ENCODE data around the gene OR8A1. TPM values are rescaled to one million over a fixed set of nuclear protein-coding genes. Genes with fewer than 3 reads are reported as not detected.

The OR8A1 gene
- total RNA-seq, 4 donors from 2014 or later = not detected

GRCh38 chr11:124551189-124551588, 18.6 kb upstream of the OR8A1 start:
- Histone ChIP-seq H3K36me3 (no peaks in the 10 kb centered on the region), H3K27ac (no peak overlapping the region), H3K4me1 (no peaks in the 10 kb centered on the region), H3K9me3 (peaks cover 0 to 6% (median 0%) of the 10 kb centered on the region in 3 donors), H3K4me3 (no peak overlapping the region), H3K27me3 (no peaks in the 10 kb centered on the region)
- TF ChIP-seq POLR2AphosphoS5 (IDR thresholded peaks at IDR 0.05) (no peak), EP300 (IDR thresholded peaks at IDR 0.05) (no peak), POLR2A (IDR thresholded peaks at IDR 0.05) (no peak), CTCF (IDR thresholded peaks at IDR 0.05) (no peak)
- no peak for ATAC-seq
- WGBS, 2 donors (ENCODE audit: low coverage in 1 of 2) = 75% methylated on average over 6 of the region's 6 CpGs

GRCh38 chr11:124551987-124552386, 17.8 kb upstream of the OR8A1 start:
- Histone ChIP-seq H3K27me3 (no peaks in the 10 kb centered on the region), H3K27ac (no peak overlapping the region), H3K9me3 (peaks cover 0 to 6% (median 0%) of the 10 kb centered on the region in 3 donors), H3K4me1 (no peaks in the 10 kb centered on the region), H3K36me3 (no peaks in the 10 kb centered on the region), H3K4me3 (no peak overlapping the region)
- WGBS, 2 donors (ENCODE audit: low coverage in 1 of 2) = 65 to 87% methylated on average over 4 of the region's 4 CpGs
- TF ChIP-seq EP300 (IDR thresholded peaks at IDR 0.05) (no peak), CTCF (IDR thresholded peaks at IDR 0.05) (no peak), POLR2AphosphoS5 (IDR thresholded peaks at IDR 0.05) (no peak), POLR2A (IDR thresholded peaks at IDR 0.05) (no peak)
- ATAC-seq = no peak

- WGBS, 2 donors (ENCODE audit: low coverage in 1 of 2) = 37 to 64% methylated on average over 2 of the region's 2 CpGs
- Histone ChIP-seq H3K27ac (no peak overlapping the region), H3K4me3 (no peak overlapping the region), H3K36me3 (no peaks in the 10 kb centered on the region), H3K4me1 (no peaks in the 10 kb centered on the region), H3K9me3 (peaks cover 0 to 6% (median 0%) of the 10 kb centered on the region in 3 donors), H3K27me3 (no peaks in the 10 kb centered on the region)
- no peak for ATAC-seq
- no peak for TF ChIP-seq POLR2AphosphoS5 (IDR thresholded peaks at IDR 0.05)
- TF ChIP-seq POLR2A (IDR thresholded peaks at IDR 0.05) = no peak
- no peak for TF ChIP-seq EP300 (IDR thresholded peaks at IDR 0.05)
- no peak for TF ChIP-seq CTCF (IDR thresholded peaks at IDR 0.05)
Observed at GRCh38 chr11:124556828-124557227, 13.0 kb upstream of the OR8A1 start.

GRCh38 chr11:124570160-124570559, 363 bp downstream of the OR8A1 start:
- no peak for ATAC-seq
- peaks cover 3% of the 10 kb centered on the region for H3K27me3 ChIP-seq
- H3K9me3 ChIP-seq = peaks cover 0 to 5% (median 0%) of the 10 kb centered on the region in 3 donors
- no peak overlapping the region for H3K27ac ChIP-seq
- TF ChIP-seq POLR2AphosphoS5 (IDR thresholded peaks at IDR 0.05) (no peak), EP300 (IDR thresholded peaks at IDR 0.05) (no peak), POLR2A (IDR thresholded peaks at IDR 0.05) (no peak)
- no peaks in the 10 kb centered on the region for H3K36me3 ChIP-seq
- H3K4me1 ChIP-seq = no peaks in the 10 kb centered on the region
- 78 to 79% methylated on average over 5 to 7 of the region's 7 CpGs for WGBS, 2 donors (ENCODE audit: low coverage in 1 of 2)
- no peak overlapping the region for H3K4me3 ChIP-seq

- Histone ChIP-seq H3K36me3 (no peaks in the 10 kb centered on the region), H3K9me3 (peaks cover 0 to 5% (median 0%) of the 10 kb centered on the region in 3 donors), H3K27ac (no peak overlapping the region), H3K4me3 (no peak overlapping the region), H3K4me1 (no peaks in the 10 kb centered on the region), H3K27me3 (no peaks in the 10 kb centered on the region)
- TF ChIP-seq CTCF (IDR thresholded peaks at IDR 0.05) (no peak), POLR2AphosphoS5 (IDR thresholded peaks at IDR 0.05) (no peak), EP300 (IDR thresholded peaks at IDR 0.05) (no peak), POLR2A (IDR thresholded peaks at IDR 0.05) (no peak)
- no peak for ATAC-seq
- WGBS, 2 donors (ENCODE audit: low coverage in 1 of 2) = 65 to 70% methylated on average over 2 to 3 of the region's 6 CpGs
Observed at GRCh38 chr11:124577716-124578427, 8.1 kb downstream of the OR8A1 start.
